DND-41 (cell line): ENCODE measurements around the gene CSTA.

ENCODE experiments used
- EZH2 ChIP-seq: IDR thresholded peaks from 3 replicates; pipeline ENCODE4 v1.6.1; 2012; ENCODE audit warnings: borderline replicate concordance, low read depth, mild to moderate bottlenecking, moderate library complexity, low read length, inconsistent platforms; ENCODE audit not compliant: severe bottlenecking
- TF ChIP-seq, protein P1 (sequence below): IDR thresholded peaks from 2 replicates; pipeline ENCODE4 v1.5.1; 2012; ENCODE audit warnings: borderline replicate concordance, low read length, moderate library complexity, mild to moderate bottlenecking; ENCODE audit not compliant: poor library complexity, severe bottlenecking; ENCODE audit errors: extremely low read depth

- TF ChIP-seq EZH2 = no peak
- TF ChIP-seq, protein P1, sequence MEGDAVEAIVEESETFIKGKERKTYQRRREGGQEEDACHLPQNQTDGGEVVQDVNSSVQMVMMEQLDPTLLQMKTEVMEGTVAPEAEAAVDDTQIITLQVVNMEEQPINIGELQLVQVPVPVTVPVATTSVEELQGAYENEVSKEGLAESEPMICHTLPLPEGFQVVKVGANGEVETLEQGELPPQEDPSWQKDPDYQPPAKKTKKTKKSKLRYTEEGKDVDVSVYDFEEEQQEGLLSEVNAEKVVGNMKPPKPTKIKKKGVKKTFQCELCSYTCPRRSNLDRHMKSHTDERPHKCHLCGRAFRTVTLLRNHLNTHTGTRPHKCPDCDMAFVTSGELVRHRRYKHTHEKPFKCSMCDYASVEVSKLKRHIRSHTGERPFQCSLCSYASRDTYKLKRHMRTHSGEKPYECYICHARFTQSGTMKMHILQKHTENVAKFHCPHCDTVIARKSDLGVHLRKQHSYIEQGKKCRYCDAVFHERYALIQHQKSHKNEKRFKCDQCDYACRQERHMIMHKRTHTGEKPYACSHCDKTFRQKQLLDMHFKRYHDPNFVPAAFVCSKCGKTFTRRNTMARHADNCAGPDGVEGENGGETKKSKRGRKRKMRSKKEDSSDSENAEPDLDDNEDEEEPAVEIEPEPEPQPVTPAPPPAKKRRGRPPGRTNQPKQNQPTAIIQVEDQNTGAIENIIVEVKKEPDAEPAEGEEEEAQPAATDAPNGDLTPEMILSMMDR = no peak
These were observed 12.2 kb upstream of the CSTA start for GRCh38 chr3:122312826-122313225.
